T-helper 22 cell (primary cell): ENCODE measurements around the gene HDAC2.
"Not testable (repeated sequence)": the region's sequence is repeated elsewhere in the genome, so short reads cannot be mapped to it uniquely, and the experiment has no call there.

Experiments used
- DNase-seq: peaks from one replicate; pipeline ENCODE4 v3.0.0-alpha.2; 2020; ENCODE audit warnings: low read depth

Gene HDAC2

DNA sequence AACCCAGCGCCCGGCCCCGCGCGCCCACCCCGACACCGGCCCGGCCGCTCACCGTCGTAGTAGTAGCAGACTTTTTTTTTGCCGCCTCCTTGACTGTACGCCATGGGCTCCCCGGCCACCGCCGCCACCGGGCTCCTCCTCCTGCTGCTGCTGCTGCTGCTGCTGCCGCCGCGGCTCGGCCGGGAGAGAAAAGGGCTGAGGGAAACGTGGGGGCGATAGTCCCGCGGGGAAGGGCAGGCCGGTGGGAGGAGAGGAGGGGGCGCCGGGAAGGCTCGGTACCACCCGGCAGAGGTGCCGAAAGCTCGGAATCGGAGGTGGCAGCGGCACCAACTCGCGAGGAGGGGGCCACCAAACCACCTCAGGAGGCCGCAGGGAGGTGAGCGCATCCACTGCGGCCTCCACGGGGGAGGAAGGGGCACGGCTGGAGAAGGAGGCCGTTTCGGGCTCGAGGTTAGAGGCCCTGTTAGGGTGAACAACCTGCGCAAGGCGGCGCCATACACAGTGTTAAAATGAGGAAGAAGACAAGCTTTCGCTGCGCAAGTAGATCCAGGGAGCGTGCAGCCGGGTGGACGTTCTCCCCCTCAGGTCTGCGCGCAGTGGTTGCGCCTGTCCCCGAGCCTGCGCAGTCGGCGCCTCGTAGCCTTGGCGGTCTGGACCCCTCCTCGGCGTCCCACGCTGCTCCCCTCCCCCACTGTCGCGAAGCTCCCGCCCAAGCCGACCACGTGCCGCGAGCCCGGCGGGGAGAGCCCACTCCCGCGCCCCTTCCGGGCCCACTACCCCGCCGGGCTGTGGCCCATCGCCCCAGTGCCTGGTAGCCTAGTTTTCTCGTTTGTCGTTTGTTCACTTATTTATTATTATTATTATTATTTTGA, at the start of gene HDAC2:
HDAC2 (minus strand) TSS at position 344 of the 872 bp plus-strand sequence; CDS start at position 104, 240 bp downstream.
- DNase-seq: peak; percentile 68

DNA sequence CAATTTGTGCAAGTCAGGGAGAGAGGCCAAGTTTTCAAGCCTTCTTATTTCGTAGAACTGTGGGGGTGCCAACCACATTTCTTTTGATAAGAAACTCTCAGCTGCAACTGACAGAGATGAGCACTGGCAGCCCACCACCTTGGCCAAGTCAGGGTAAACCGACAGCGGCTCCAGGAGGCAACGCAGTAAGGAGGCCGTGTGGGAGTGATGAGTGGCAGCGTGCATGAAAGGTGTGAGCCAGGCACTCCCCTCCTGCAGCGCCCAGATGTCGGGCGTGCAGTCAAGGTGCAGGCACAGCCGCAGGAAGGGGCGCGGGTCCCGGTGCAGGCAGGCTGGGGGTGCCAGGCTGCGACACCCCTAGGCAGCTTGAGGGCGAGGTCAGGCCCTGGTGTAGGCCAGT, 49.2 kb upstream of the HDAC2 start:
- no peak for DNase-seq

- DNase-seq: not testable (repeated sequence)
These were observed 46.2 kb upstream of the HDAC2 start for GRCh38 chr6:114017146-114017545.

GRCh38 chr6:114014106-114014505, 43.2 kb upstream of the HDAC2 start:
- not testable (repeated sequence) for DNase-seq

GRCh38 chr6:114011486-114011885, 40.5 kb upstream of the HDAC2 start:
- DNase-seq: not testable (repeated sequence)

- DNase-seq: no peak
These were observed 39.6 kb upstream of the HDAC2 start for GRCh38 chr6:114010540-114010939.

DNA sequence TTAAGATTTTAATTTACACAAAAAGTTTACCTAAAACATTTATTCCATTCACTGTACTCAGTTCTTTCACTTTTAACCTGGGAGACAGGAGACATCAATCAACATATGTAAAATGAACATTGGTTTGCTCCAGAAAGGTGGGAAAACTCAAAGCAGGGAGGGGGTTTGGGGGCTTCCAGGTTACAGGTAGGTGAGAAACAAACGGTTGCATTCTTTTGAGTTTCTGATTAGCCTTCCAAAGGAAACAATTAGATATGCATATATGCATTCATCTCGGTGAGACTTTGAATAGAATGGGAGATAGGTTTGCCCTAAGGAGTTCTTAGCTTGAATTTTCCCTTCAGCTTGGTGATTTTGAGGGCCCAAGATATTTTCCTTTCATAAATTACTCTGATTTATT, 38.2 kb upstream of the HDAC2 start:
- no peak for DNase-seq

GRCh38 chr6:114008331-114008730, 37.4 kb upstream of the HDAC2 start:
- no peak for DNase-seq

GRCh38 chr6:114007516-114007915, 36.6 kb upstream of the HDAC2 start:
- no peak for DNase-seq

DNA sequence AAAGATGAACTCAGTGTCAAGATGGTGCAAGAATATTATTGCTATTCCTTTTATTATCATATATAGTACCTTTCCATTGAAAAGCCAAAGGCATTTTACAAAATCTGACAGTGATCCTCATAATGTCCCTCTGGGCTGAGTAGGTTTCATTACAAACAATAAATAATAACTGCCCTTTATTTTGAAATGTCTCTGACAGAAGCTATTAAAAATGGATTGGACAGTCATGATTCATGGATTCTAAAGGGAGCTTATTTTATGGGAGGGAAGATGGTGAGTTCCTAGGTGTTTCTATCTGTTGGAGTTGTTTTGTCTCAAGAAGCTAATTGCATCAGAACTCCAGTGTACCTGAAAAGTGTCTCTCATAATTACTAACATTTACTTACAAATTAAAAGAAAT, 30.4 kb upstream of the HDAC2 start:
- DNase-seq: no peak

- no peak for DNase-seq
These were observed 29.1 kb upstream of the HDAC2 start for GRCh38 chr6:114000069-114000468.

DNA sequence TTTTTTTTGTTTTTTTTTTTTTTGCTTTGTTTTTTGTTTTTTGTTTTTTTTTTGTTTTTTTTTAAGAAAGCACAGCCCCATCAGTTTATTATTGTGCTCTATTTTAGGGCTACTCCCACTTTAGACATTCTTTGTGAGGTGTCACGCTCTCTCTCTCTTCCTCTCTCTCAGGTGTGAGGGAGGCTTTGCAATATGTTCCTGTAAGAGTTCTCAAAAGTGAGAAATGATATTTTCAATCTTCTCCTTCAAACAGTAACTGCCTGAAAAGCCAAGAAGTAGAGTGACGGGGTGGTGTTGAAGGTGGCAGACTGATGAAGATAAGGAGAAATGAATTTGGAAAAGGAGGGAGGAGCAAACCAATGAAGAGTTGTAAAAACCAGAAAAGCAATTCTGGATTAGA, 28.3 kb upstream of the HDAC2 start:
- no peak for DNase-seq

DNA sequence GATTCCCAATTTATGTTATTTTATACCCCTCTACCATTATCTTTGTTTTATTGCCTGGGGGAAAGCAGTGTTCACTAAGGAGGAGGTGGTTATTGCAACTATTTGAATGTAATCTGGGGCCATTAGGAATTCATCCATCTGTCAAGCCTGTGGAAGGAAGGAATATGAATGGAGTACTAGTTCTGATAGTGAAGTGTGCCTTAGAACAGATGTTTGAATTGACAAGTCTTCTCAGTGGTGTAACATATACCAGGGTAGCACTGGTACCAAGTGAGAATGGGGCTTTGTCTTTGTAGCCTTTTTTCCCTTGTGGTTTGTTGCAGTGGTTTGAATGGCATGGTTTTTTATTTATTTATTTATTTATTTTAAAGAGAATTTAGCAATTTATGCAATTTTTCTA, 27.9 kb upstream of the HDAC2 start:
- DNase-seq: no peak

DNA sequence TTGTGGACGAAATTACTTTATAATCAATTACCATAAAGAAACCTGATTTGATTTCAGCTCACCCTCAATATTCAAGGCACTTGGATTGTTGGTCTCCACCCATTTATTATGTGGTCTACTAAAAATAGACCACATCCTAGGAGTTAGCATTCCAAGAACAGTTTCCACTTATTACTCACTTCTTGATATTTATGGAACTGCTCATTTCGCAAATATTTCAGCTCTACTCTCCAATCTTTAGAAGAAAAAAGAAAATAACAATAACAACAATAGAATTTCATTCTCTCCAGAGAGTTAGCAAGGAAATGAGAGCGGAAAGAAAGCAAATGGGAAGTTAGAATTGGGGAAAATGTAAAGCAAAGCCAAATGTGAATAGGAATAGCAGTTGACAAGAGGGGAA, 26.2 kb upstream of the HDAC2 start:
- DNase-seq: no peak

- no peak for DNase-seq
These were observed 24.7 kb upstream of the HDAC2 start for GRCh38 chr6:113995634-113996033.

DNA sequence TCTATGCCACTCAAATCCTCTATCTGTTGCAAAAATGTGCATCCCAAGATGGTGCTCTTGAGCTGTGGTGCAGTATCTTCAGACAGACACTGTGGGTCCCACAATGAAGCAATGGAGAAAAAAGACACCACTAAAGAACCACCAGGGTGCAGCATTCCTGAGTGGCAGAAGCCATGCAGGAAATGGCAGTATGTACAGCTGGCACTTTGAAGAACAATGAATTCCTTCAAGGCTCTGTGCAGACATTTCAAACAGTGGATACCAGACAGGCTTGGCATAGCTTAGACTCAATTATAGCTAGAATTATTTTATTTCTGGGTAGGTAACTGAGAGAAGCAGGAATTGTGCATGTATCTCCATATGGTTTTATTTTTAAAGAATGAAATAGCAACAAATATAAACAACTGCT, 24.0 kb upstream of the HDAC2 start:
- no peak for DNase-seq

DNA sequence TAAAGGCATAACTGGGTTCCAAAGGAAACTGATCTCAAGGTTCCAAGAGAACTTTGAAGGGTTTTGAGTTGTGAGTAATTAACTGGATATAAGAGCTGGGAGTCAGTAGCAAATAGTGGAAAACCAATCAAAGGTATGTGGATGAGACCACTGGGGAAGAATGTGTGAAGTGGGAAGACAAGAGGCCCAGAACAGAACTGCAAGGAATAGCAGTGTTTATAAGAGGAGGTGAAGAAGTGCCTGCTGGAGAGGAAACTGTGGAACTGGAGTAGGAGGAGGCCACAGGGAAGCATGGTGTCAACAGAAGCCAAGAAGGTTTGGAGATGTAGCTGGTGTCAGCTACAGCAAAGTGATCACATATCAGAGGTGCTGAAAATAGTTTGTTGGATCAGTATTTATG, 18.7 kb upstream of the HDAC2 start:
- DNase-seq: no peak

GRCh38 chr6:113982675-113983074, 11.7 kb upstream of the HDAC2 start:
- not testable (repeated sequence) for DNase-seq

DNA sequence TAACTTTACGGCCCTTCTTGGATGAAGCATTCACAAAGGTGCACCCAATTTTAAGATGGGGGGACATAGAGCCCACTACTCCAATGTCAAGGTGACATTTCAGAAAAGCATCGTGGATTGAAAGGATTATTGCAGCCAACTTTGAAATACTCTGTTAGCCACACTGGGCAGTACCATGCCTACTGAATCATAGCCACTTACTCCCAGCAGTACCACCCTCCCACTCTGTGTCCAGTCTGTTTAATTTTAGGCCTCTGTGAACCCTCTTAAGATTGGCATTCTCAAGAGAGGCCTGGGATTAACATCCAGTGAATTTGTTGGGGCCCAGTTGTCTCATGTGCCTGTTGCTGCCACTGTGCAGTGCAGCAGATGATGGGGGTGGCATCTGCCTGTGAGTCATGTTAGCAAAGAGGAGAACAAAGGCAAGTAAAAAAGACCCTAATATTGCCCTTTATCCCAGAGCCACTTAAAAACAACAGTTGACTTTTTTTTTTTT, 11.2 kb upstream of the HDAC2 start:
- DNase-seq: no peak

DNA sequence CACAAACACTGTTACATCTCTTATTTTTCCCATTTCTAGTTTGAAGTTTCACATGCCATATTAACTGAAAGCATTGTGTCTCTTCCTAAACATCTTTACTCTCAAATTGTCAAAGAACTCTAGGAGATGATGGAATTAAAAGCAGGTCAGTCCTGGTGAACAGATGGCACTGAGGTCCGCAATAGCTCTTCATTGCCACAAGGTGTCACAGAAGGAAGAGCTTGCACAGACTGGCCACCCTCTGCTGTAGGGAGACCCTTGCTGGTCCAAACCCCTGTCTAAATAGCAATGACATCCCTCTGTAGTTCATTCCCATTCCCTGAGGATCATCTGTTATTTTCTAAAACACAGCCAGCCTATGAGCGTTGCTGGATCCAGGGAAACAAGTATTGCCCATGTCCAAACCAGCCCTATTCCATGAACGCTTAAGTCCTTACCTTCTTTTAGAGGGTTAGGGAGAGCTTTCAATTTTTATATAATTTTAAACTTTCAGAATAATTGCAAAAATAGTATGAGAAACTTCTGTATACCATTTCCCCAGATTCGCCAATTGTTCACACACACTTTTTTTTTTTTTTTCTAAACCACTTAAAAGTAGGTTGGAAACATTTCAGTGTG, 10.1 kb upstream of the HDAC2 start:
- no peak for DNase-seq

GRCh38 chr6:113979937-113980336, 9.0 kb upstream of the HDAC2 start:
- DNase-seq: no peak

DNA sequence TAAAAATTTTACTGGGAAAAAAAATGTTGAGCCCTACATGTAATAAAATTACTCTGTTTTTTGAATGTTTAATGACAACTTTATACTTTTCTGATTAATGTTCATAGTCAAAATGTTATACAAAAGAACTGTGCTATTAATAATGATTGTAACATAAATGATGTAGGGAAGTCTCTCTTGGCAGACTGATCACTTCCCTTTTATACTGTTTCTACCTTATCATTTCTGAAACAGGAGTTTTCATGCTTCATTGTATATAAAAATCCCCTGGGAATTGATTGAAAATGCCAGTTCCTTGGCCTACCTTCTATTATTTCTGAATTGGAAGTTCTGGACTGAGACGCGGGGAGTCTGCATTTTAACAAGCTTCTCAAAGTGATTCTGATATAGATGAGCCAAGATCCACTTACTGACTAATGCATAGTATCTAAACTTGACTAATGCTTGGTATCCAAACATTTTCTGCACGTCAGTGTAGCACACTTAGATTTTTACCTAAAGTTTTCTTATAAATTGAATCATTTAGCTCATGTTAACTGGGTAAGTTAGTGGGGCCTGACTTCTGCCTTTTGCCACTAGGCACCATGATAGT, 7.2 kb upstream of the HDAC2 start:
- no peak for DNase-seq

GRCh38 chr6:113976806-113977205, 5.9 kb upstream of the HDAC2 start:
- DNase-seq: no peak
